GM19023 (cell line): ENCODE measurements around the gene TLE7.
A peak's percentile ranks its signal among the peaks of the same experiment; 100 is the strongest.

Experiments
- ATAC-seq: cut with Tn5 transposase; IDR thresholded peaks from one replicate; pipeline ENCODE4 v1.9.1; 2021; ENCODE audit warnings: mild to moderate bottlenecking, moderate library complexity; ENCODE audit not compliant: unreplicated experiment

TLE7 gene

DNA sequence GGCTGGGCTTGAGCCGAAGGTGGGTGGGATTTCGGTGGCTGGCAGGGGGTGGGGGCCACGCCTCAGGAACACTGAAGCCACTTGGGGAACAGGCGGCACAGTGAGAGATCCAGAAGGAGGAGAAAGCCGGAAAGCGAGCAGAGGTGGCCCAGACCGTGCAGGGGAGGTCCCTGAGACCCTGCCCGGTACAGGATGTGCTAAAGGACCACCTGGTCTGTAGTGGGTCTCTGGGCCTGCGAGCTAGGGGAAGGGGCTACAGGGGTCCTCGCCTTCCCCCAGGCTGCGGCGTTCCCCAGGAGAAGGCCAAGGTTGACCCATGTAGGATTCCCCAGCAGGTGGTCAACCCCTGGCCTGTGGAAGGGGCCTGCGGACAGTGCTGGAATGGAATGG is at the start of gene TLE7:
TSS of gene TLE7 (minus strand) at position 4 of the 390 bp plus-strand sequence. CDS start 8,730 bp downstream, outside the sequence.
- no peak for ATAC-seq

DNA sequence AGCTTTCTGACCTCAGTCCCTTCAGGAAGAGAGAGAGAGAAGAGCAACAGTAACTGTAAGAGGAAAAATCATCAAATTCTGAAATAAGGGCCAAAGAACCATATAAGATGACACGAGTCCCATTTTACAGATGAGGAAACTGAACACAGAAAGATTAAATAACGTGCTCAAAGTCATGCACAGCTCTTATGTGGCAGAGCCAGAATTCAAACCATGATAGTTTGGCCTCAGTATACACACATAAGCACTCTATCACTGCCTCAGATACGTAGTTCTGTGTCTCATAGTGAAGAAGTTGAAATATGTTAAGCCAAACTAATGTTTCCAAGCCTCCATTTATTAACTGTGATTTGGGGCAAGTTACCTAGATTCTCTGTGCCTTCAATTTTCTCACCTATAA is 49.2 kb upstream of the TLE7 start:
- ATAC-seq, result no peak

DNA sequence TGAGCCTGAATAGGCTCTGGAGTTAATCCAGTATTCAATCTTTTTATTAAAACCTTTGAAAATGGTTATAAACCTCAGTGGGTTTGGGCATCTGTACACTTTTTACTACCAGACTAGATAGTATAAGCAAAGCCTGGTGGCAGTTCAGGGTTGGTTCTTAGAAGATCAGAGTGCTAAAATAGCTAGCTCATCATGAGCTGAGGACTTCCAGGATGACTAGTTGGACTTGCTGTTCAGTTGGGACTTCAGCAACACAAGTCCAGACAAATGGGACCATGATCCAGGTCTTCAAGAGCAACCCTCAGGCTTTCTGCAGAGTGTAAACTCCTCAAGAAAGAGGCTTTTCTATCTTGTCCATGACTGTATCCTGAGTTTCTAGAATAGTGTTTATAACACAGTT is 48.5 kb upstream of the TLE7 start:
- ATAC-seq, result no peak

DNA sequence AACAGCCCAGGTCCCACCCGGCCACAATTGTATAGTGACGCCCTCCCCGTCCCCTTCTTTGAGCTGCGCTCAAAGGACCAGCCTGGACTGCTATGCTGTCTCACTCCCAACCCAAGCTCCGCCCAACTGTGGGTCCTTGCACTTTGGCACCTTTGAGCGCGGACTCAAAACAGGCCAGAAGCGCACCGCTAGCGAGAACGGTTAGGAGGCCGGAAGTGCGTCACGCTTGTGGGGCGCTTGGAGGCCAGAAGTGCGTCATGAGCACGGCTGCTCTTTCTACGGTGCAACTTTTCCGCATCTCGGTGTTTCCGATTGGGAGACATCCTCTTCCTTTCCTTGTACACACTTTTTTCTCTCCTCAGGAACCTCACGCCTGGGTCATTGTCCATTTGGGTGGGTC is 47.3 kb upstream of the TLE7 start, which contains the start of gene ZNF19:
TSS of gene ZNF19 (minus strand) at position 203 of the 400 bp plus-strand sequence. CDS start 7,210 bp downstream, outside the sequence.
- no peak for ATAC-seq

DNA sequence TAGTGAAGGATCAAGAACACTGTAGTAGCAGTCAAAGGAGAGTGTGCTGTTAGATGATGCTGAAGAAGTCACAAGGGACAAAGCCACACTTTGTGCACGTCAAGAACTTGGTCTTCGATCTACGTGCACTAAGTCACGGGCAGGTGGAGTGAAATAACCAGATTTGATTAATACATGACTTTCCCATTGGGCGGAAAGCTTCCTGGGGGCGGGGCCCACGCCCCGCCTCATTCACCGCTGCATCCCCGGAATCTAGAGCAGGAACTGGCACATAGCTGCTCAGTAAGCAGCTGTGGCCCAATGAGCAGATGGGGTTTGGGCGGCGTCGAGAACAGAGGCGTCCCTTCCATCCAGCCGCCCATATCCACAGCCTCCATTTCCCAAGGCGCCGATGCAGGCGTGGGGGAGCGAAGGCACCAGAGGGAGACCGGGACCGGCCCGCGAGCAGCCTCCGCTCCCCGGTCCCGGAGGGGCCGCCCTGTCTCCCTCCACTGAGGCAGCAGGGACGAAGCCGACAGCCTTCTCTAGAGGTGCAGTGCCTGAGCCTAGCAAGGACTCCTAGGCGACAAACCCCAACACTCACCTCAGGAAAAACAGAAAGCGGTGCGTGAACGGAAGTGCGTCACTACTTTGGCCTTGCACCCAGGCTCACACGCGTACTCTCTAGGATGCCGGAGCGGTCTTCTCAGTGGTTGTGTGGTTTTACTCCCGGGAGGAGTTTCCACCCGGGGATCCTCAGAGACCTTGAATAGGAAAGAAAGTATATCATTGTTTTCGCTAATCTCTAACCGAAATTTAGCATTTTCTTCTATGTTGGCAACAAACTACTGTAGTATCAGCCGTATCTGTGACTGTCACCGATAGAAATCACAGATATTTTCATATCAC is 42.4 kb upstream of the TLE7 start:
- peak; percentile 91 for ATAC-seq

DNA sequence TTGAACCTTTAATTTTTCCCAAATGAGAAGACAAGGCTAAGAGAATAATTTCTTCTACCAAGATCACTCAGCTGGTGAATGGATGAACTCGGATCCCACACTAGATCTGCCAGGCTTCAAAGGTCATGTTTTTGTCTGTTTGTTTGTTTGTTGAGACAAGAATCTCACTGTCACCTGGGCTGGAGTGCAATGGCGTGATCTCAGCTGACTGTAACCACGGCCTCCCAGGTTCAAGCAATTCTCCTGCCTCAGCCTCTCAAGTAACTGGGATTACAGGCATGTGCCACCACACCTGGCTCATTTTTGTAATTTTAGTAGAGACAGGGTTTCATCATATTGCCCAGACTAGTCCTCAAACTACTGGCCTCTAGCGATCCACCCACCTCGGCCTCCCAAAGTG is 40.7 kb upstream of the TLE7 start:
- no peak for ATAC-seq

DNA sequence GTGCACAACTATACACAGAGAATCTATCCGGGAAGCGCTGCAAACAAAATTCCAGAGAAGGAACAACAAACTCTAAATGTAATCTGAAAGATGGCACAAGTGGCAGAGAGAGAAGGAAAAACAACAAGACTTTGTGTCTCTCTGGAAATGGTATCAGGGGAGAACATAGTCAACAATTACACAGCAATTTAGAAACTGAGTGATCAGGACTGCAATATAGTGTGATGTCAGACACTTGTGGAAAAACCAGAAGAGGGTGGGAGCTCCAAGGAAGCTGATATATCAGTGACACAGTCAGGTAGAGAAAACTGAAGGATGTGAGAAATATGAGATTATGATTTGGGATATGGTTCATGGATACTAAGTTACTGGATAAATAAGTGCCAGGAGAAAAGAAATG is 39.1 kb upstream of the TLE7 start:
- no peak for ATAC-seq

DNA sequence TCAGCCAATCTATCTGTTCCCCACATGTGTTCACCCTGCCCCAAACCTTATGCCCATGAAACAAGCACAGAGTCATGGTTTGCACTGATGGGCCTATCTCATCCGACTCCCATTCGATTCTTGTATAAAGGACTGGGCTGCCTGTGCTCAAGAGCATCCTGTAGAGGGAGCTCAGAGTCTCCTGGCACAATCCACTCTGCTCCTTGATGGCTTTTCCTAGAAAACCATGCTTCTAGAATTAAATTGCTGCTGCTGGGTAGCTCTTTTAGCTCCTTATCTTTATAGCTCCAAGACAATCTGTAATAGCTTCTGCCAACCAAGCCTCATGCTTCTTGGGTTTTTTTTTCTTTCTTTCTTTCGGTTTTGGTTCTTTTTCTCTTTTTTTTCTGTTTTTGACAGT is 37.6 kb upstream of the TLE7 start:
- no peak for ATAC-seq

DNA sequence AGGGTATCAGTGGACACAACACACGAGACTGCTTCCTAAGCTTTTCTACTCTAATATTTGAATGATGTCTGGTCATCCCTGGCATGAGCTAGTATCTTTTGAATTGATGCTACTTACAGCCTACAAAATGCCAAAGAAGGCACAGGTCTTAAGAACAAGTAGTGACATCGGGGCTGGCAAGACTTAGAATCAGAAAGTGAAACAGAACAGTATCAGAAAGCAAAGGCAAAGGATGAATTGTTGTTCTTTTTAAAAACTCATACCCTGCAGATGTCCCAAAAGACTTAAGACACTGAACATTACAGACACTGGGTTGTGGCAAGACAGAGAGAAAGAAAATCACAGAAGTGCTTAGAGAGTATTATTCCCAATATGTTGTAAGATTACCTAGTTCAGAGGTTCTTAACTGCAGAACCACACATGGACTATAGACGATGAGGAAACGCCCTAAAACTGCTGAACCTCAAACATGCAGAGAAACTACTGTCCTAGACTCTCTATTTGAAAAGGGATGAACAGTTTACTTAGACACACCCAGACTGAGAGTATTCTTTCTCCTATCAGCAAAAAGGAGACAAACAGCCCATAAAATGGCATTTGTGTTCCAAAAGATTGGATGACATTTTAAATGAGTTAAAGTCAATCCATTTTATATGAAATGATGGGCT is 34.7 kb upstream of the TLE7 start:
- ATAC-seq, result no peak

DNA sequence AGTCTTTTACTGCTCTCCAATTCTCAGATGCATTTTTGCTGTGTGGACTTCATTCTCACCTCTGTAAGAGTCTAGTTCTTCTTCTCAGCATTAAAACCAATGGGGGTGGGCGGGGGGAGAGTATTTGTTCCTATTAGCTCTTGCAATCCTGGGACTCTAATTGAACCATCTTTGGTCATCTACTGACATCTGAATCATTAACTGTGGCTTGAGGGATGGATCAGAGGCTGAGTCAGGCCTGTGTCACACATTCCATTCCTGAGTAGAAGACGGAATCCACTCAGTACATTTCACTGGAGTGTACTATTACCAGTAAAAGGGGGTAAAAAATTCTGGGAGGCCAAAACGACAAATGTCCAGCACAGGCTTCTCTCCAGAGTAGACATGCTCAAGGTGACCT is 33.0 kb upstream of the TLE7 start:
- ATAC-seq, result no peak

DNA sequence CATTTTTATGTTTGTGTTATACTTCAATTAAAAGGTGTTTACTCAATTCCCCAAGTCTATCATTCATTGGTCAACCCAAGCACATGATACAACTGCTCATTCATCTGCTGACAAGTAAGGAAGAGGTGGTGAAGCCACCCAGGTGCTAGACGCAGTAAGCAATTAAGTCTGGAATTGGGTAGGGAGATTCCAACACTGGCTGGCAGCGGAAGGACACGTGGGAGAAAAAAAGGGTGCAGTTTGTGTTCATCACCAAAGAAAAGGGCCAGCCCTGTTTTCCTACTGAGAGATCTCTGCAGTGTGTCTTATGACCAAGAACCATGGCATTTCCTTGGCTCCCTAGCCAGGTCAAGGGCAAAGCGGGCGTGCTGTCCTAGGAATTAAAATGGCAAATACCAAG is 32.0 kb upstream of the TLE7 start:
- ATAC-seq, result no peak

DNA sequence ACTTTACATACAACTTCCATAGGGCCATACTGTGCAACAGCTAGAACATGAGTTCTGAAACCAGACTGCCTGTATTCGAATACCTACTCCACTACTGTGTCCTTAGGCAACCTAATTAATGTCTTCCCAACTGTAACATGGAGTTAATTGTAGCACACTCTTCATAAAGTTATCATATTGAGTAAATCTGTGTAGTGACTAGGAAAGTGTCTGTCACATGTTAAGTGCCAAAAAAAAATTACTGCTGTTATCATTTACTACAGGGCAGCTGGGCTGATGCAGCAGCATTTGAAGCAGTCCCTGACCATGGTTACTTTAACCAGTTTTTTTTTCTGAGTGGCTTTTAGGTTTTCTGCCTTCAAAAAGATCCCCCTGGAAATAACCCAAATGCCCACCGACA is 31.1 kb upstream of the TLE7 start:
- ATAC-seq, result no peak

DNA sequence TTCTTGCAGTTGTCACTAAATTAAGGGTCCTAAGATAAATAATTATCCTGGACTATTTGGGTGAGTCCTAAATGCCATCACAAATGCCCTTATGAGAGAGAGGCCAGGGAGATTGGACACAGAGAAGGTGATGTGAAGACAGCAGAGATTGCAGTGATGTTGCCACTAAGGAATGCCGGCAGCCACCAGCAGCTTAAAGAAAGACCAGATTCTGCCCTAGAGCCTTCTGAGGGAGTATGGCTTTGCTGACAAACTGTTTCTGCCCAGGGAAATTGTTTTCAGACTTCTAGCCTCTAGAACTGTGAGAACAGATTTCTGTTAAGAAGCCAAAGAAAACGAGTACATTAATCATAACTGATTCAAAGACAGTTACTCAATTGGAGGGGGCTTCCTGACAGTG is 30.2 kb upstream of the TLE7 start:
- no peak for ATAC-seq

DNA sequence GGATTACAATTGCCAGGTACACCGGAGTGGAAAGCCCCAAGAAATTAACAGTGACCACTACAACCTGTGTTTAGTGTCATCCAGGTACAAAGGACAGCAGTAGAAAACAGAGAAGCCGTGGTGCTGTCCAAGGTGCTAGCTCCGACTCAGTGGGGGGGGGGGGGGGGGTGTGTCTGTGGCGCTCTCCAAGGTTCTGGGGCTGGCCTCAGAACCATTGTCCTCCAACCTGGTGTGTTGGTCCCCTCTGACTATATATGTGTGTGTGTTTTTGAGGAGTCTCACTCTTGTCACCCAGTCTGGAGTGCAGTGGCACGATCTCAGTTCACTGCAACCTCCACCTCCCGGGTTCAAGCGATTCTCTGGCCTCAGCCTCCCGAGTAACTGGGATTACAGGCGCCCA is 26.0 kb upstream of the TLE7 start:
- ATAC-seq, result no peak

DNA sequence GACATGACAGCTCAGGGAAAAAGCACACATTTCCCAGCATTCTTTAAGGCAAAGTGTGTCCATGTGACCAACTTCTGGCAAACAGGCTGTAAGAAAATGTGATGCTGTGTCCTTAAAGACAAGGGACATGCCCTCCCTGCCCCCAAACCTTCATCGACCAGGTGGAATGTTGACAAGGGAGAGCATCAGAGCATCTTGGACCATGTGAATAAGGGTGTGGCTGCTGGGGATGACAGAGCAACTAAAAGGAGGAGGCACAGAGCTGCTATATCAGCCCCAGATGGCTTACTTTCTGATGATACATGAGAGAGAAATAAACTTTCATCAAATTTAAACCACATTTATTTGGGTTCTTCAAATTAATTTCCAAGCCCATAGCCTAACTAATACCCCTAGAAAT is 22.4 kb upstream of the TLE7 start:
- no peak for ATAC-seq

DNA sequence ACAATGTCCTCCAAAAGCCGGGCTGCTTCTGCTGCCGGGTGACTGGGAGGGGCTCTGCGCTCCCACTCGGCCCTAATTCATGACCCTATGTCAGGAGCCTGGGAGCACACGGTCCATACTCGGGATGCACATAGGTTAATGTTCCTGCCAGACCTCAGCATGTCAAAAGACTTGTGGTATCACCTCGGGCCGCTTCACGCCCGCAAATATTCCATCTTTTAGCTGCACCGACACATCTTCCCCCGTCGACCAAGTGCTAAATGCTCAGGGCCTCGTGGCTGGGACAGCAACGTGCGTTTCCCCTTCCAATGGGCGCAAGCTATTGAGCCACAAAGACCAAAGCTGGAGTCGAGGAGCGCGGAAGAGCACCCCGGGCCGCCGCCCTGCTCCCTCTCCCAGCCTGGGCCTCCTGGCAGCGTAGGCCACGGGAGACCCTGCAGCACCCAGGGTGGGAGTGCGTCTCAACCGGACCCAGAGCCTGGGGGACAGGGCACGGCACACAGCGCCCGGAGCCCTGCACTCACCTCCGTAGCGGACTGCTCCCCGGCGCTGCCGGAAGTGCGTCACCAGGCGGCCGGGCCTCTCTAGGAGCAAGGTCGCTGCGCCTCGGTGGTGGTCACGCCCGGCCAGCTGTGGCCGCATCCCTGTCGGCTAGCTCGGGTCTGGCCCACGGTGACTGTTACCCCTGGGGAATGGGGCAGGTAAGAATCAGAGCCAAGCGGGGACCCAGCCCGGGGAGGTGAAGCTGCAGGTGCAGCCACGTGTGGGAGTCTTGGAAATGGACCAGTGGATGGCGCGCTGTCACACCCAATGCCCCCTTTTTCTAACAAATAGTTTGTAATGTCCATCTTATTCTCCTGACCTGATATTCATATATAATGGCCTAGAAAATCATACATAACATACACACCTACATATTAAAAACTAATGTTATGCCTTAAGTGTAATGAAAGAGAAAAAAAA is 20.1 kb upstream of the TLE7 start, which contains the start of gene ZNF23:
TSS of gene ZNF23 (minus strand) at position 562 of the 963 bp plus-strand sequence. CDS start 5,451 bp downstream, outside the sequence.
- ATAC-seq, result peak; percentile 99

DNA sequence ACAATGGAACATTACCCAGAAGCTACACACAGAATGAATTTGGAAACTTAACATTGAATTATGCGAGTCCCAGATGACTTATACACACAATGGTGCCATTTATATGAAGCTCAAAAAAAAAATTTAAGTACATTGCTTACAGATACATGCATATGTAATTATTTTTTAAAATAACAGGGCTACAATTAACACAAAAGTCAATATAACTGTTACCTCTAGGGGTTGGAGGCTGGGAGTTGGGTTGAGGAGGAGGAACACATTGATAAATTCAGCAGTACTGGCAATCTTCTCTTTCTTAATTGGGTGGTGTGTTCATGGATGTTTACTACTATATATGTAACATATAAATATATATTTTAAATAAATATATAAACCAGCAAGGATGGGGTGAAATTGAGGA is 19.1 kb upstream of the TLE7 start:
- ATAC-seq, result no peak

DNA sequence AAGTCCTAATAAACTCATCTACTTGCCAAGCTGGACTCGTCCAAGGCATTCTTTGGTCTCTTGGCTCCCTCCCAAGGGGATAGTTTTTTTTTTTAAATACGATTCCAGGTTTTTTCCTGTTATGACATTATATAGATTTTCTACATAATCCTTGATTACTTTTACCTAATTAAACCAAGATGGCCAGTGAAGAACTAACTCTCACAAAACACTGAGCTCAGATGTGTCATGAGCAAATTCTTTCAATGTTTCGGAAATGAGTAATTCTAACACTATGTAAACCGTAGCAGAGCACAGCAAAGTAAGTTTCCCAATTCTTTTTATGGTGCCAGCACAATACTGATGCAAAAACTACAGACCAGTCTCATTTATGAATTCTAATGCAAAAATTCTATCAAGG is 18.4 kb upstream of the TLE7 start:
- ATAC-seq, result no peak

DNA sequence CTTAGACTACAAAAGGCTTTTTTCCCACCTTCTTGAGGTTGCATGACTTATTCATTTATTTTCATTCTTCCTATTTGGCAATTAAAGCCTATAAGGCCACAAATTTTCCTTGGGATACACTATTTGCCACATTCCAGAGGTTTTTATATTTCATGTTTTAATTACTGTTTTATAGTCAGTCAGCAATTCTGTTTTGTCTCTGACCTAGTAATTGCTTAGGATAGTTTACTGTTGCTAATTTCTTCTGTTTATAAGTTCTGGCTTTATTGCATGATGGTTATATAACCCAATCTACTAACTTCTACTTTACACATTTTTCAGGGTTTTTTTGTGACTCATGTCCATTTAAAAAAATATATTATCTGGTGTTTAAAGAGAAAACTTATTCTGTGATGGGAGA is 17.7 kb upstream of the TLE7 start:
- ATAC-seq, result no peak

DNA sequence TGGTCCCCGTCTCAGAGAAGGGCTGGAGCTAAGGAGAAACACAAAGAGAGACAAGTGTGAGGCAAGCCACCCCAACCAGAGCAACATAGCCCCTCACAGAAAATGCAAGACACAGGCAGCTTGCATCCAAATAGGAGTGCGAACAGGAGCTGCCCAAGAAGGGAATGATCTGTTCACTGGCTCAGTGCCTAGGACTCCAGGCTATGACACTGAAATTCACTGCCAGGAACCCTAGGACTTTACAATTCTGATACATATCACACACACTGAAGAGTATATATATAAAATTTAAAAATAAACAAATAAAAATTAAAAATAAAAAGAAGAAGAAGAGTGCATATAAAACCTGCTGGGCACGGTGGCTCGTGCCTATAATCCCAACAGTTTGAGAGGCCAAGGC is 14.9 kb upstream of the TLE7 start:
- no peak for ATAC-seq

DNA sequence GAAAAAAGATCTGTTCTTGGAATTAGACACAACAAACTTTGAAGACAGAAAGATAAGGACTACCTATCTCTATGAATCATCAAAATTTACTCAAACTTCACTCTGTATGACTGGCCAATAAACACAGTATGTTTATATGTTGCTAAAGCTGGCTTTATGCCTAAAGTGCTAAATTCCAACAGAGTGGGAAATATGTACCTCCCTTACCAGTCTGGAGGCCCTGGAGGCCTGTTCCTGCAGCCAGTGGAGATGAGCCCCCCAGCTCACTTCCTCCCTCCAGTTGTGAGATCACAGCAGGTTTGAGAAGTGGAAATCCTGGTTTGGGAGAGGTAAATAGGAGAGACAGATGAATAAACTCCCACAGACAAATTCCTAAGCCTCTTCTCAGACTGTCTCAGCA is 11.2 kb upstream of the TLE7 start:
- ATAC-seq, result no peak
